ENCODE data around the gene GCN1.

- TF ChIP-seq CTCF (IDR thresholded peaks at IDR 0.05; ENCODE audit: insufficient read depth, low read depth, low read length) (no peak), EZH2 (IDR thresholded peaks at IDR 0.05; ENCODE audit: insufficient read depth, low read length) (no peak)
These were observed 63.4 kb downstream of the GCN1 start for GRCh38 chr12:120131116-120131515.
